Activated CD8-positive, alpha-beta T cell treated with anti-CD3 and anti-CD28 coated beads, Interleukin-2, amount 10 ng/mL, durations not matched to agents 7 days and 5 days (primary cell): ENCODE results near the gene SLC22A4. TPM values are rescaled to one million over a fixed set of nuclear protein-coding genes. Genes with fewer than 3 reads are reported as not detected.

Experiments used
- ATAC-seq: fragments of 150-1000 bp; cut with Tn5 transposase; one replicate; pipeline ENCODE4 v1.10.0; 2021; ENCODE audit warnings: moderate library complexity
- CTCF ChIA-PET: fragments of 350-600 bp; sonication (Branson Sonifier 250); formaldehyde crosslinking; loops from one replicate; lab custom pipeline; 2021; ENCODE audit warnings: antibody characterized with exemption; lab: Charles Lee
- POLR2A ChIA-PET: fragments of 350-600 bp; sonication (Branson Sonifier 250); formaldehyde crosslinking; loops from one replicate; lab custom pipeline; 2021; ENCODE audit warnings: antibody characterized with exemption; lab: Charles Lee
- DNase-seq: peaks from one replicate; pipeline ENCODE4 v3.0.0-alpha.2; 2020
- H3K27ac Mint-ChIP-seq: one replicate; pipeline ENCODE4 v1.8.0; 2021; ENCODE audit warnings: mild to moderate bottlenecking, mixed read lengths
- H3K27me3 Mint-ChIP-seq: one replicate; pipeline ENCODE4 v1.8.0; 2021; ENCODE audit warnings: low read depth, mixed read lengths
- H3K36me3 Mint-ChIP-seq: one replicate; pipeline ENCODE4 v1.8.0; 2021; ENCODE audit warnings: low read depth, mixed read lengths
- H3K4me1 Mint-ChIP-seq: one replicate; pipeline ENCODE4 v1.8.0; 2021; ENCODE audit warnings: low read depth, mixed read lengths
- H3K4me3 Mint-ChIP-seq: one replicate; pipeline ENCODE4 v1.8.0; 2021; ENCODE audit warnings: mild to moderate bottlenecking, mixed read lengths
- H3K9me3 Mint-ChIP-seq: one replicate; pipeline ENCODE4 v1.8.0; 2022; ENCODE audit warnings: mixed read lengths; ENCODE audit not compliant: insufficient read depth
- total RNA-seq, 2 experiments: library from RNA; stranded (reverse); gene quantifications; one replicate each; pipeline ENCODE4 v1.2.3, GENCODE V29; 2021

The SLC22A4 gene
- total RNA-seq, 2 experiments from 2014 or later: not detected

DNA sequence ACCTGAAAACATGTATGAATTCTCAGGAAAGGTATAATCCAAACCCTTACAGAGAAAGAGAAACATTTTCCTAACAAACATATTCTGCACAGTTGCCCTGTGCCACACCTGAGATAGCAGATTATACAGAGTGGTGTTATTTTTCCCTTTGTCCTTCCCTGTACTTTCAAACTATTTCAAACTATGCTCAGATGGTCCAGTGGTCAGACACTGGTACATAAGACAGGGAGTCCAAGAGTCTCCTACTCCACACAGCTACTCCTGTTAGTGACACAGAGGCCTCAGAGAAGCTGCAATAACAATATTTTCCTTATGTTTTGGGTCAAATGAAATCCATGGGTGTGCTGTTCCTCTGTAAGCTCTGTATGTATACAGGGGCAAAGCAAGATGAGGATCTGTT, 45.3 kb downstream of the SLC22A4 start:
- no peak for ATAC-seq
- H3K4me1 Mint-ChIP-seq: no peaks in the 10 kb centered on the region
- no peak for DNase-seq
- H3K4me3 Mint-ChIP-seq: no peak overlapping the region
- no peaks in the 10 kb centered on the region for H3K36me3 Mint-ChIP-seq
- no peaks in the 10 kb centered on the region for H3K9me3 Mint-ChIP-seq
- CTCF ChIA-PET: no interaction called here
- H3K27ac Mint-ChIP-seq: no peak overlapping the region
- POLR2A ChIA-PET: no interaction called here
- H3K27me3 Mint-ChIP-seq: no peaks in the 10 kb centered on the region

DNA sequence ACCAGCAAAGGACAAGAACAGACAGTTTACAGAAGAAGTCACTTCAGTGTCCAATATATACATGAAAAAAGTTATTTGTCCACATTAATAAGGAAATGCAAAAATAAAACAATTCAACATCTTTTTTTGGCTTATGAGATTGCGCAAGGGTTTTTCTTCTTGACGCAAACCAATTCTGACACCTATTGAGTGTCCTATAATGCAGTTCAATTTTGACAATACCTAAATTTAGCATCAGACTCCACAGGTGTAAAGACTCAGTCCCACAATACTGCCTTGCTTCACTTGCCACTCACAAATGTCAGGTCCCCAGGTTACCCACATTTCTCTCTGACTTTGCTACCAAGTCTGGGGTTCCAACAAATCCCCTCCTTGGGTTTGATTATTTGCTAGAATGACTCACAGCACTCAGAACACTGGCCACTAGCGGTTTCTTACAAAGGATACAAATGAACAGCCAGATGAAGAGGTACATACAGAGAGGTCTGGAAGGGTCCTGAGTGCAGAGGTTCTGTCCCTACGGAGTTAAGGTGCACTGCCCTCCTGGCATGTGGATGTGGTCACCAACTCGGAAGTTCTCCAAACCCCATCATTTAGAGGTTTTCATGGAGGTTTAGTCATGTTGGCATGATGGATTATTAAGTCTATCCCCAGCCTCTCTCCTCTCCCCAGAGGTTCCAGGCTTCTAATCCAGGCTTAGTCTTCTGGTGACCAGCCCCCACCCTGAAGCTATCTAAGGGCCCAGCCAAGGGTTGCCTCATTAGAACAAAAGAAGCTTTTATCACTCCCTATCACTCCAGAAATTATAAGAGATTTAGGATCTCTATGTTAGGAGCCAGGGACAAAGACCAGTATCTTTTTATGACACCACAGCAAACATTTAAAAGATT, 48.3 kb downstream of the SLC22A4 start:
- no peak overlapping the region for H3K4me3 Mint-ChIP-seq
- H3K4me1 Mint-ChIP-seq: no peaks in the 10 kb centered on the region
- DNase-seq (no peak), ATAC-seq (no peak)
- no peaks in the 10 kb centered on the region for H3K36me3 Mint-ChIP-seq
- ChIA-PET POLR2A (no interaction called here), CTCF (no interaction called here)
- no peak overlapping the region for H3K27ac Mint-ChIP-seq
- H3K27me3 Mint-ChIP-seq: peaks cover 2% of the 10 kb centered on the region
- H3K9me3 Mint-ChIP-seq: no peaks in the 10 kb centered on the region

DNA sequence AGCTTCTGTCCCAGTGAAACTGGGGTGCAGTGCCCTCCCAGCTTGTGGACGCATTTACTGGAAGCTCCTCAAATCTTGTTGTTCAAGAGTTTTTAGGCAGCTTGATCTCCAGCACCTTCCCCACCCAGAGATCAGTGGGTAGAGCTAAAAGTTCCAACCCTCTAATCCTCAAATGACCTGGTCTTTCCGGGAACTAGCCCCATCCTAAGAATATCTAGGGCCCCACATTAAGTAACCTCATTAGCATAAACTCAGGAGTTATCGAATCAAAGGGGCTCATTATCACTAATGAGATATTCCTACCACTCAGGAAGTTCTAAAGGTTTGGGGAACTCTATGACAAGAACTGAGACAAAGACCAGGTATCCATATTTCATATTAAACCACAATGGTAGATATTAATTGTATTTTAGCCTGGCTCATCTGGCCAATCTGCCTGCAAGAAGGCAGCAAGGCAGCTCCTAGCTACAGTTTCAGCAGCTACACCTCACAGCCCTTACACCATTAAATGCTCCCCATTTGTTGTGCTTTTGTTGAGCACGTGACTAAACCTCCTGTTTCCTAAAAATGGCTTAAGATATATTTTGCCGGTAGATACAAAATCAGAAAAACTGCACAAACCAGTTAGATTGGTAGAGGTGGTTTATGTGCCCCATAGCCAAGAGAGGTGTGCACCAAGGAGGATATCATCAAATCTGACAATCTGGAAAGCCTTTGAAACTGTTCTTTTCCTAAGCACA, 50.8 kb downstream of the SLC22A4 start:
- H3K9me3 Mint-ChIP-seq: no peaks in the 10 kb centered on the region
- ChIA-PET POLR2A (no interaction called here), CTCF (no interaction called here)
- H3K4me3 Mint-ChIP-seq: no peak overlapping the region
- DNase-seq: no peak
- ATAC-seq: no peak
- H3K36me3 Mint-ChIP-seq: no peaks in the 10 kb centered on the region
- peaks cover 2% of the 10 kb centered on the region for H3K27me3 Mint-ChIP-seq
- no peaks in the 10 kb centered on the region for H3K4me1 Mint-ChIP-seq
- no peak overlapping the region for H3K27ac Mint-ChIP-seq

DNA sequence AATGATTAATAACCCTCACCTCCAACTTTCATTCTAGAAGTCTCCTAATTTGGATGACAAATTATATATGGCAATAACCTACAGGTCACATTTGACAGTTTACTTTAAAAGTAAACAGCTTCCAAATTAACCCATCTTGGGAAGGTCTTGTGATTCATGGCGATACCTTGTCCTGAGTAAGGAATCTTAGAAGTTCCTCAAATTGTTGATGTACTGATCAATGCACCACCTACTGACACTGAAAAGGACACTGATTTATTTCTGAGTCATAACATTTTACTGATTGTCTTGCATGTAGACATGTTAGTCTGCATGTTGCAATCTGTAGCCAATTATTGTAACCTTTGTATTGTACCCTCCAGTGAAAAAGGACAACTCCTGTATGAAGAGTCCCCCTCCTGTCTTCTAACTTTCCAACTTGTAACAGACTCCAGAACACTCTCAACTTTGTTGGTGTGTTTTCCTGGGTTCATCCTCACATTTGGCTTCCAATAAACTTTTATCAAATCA, 59.3 kb downstream of the SLC22A4 start:
- no peak for ATAC-seq
- DNase-seq: no peak
- Mint-ChIP-seq H3K27ac (no peak overlapping the region), H3K36me3 (no peaks in the 10 kb centered on the region), H3K9me3 (no peaks in the 10 kb centered on the region), H3K4me1 (no peaks in the 10 kb centered on the region), H3K27me3 (no peaks in the 10 kb centered on the region), H3K4me3 (no peak overlapping the region)
- ChIA-PET CTCF (no interaction called here), POLR2A (no interaction called here)

DNA sequence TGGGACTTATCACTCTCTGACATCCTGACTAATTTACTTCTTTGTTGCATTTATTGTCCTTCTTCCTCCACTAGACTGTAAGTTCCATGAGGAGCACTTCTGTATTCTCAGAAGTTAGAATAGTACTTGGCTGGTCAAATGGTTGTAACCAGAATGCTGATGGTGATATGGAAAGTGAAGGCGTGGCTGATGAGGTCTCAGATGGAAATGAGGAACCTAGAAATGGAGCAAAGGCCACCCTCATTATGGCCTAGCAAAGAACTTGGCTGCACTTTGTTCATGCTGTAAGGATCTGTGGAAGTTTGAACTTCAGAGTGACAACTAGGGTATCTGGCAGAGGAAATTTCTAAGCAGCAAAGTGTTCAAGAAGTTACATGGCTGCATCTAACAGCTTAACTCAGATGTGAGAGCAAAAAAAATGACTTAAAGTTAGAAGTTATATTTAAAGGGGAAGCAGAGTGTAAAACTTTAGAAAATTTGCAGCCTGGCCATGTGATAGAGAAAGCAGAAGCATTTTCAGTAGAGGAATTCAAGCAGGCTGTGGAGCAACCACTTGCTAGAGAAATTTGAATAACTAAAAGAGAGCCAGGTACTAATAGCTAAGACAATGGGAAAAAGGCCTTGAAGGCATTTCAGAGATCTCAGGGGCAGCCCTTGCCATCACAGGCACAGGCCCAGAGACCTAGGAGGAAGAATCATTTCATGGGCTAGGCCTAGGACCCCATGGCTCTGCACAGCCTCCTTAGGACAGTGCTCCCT, 60.4 kb downstream of the SLC22A4 start:
- H3K27ac Mint-ChIP-seq: no peak overlapping the region
- no peaks in the 10 kb centered on the region for H3K9me3 Mint-ChIP-seq
- H3K4me3 Mint-ChIP-seq: no peak overlapping the region
- ChIA-PET POLR2A (no interaction called here), CTCF (no interaction called here)
- H3K27me3 Mint-ChIP-seq: no peaks in the 10 kb centered on the region
- ATAC-seq (no peak), DNase-seq (no peak)
- H3K4me1 Mint-ChIP-seq: no peaks in the 10 kb centered on the region
- H3K36me3 Mint-ChIP-seq: no peaks in the 10 kb centered on the region

DNA sequence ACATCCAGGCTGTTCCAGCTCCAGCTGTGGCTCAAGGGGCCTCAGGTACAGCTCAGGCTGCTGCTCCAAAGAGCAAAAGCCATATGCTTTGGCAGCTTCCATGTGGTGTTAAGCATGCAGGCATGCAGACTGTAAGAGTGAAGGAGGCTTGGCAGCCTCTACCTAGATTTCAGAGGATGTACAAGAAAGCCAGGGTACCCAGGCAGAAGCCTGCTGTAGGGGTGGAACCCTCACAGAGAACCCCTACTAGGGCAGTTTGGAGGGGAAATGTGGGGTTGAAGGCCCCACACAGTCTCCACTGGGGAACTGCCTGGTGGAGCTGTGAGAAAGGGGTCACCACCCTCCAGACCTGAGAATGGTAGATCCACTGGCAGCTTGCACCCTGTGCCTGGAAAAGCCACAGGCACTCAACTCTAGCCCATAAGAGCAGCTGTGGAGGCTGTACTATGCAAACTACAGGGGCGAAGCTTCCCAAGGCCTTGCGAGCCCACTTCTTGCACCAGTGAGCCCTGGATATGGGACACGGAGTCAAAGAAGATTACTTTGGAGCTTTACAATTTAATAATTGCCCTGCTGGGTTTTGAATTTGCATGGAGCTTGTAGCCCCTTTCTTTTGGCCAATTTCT, 61.1 kb downstream of the SLC22A4 start:
- ATAC-seq (no peak), DNase-seq (no peak)
- Mint-ChIP-seq H3K27me3 (no peaks in the 10 kb centered on the region), H3K36me3 (no peaks in the 10 kb centered on the region), H3K4me1 (no peaks in the 10 kb centered on the region), H3K4me3 (no peak overlapping the region), H3K27ac (no peak overlapping the region), H3K9me3 (no peaks in the 10 kb centered on the region)
- ChIA-PET POLR2A (no interaction called here), CTCF (interaction anchor here (0.8 kb wide), 1 partner anchor 12 kb away, joined by 3 read pairs; no protein-coding TSS in a partner anchor)

DNA sequence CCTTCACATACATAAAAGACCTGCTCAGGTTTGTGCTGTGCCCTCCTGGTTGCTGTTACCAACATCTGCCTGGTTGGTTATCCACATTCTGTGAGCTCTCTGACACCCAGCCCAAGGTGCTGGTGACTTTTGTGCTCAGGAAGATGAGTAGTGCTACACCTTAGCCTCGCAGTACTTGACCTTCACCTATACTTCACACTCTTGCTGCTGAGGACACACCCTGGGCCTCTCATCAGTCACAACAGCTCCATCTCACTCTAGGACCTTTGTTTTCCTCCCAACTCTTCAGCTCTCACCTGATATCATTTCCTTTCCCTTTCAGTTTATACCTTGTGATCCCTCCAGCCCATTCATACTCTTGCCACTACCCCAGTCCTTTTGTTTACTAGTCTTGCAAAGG, 64.6 kb downstream of the SLC22A4 start:
- ATAC-seq: no peak
- H3K27me3 Mint-ChIP-seq: no peaks in the 10 kb centered on the region

DNA sequence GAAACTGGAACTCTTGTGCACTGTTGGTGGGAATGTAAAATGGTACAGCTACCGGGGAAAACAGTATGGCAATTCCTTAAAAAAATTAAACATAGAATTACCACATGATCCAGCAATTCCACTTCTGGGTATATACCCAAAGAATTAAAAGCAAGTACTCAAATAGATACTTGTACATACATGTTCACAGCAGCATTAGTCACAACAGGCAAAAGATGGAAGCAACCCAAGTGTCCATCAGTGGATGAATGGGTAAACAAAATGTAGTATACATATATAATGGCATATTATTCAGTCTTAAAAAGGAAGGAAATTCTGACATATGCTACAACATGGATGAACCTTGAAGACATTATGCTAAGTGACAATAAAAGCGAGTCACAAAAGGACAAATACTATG, 67.9 kb downstream of the SLC22A4 start:
- DNase-seq: no peak
- Mint-ChIP-seq H3K27ac (no peak overlapping the region), H3K36me3 (no peaks in the 10 kb centered on the region), H3K9me3 (no peaks in the 10 kb centered on the region), H3K4me1 (no peaks in the 10 kb centered on the region), H3K27me3 (no peaks in the 10 kb centered on the region), H3K4me3 (no peak overlapping the region)
- CTCF ChIA-PET: no interaction called here
- no peak for ATAC-seq
- POLR2A ChIA-PET: no interaction called here

More for the DNA sequence above, 64.6 kb downstream of the SLC22A4 start:
- Mint-ChIP-seq H3K9me3 (no peaks in the 10 kb centered on the region), H3K36me3 (no peaks in the 10 kb centered on the region), H3K27ac (no peak overlapping the region), H3K4me1 (no peaks in the 10 kb centered on the region), H3K4me3 (no peak overlapping the region)
- CTCF ChIA-PET: no interaction called here
- POLR2A ChIA-PET: no interaction called here
- no peak for DNase-seq

DNA sequence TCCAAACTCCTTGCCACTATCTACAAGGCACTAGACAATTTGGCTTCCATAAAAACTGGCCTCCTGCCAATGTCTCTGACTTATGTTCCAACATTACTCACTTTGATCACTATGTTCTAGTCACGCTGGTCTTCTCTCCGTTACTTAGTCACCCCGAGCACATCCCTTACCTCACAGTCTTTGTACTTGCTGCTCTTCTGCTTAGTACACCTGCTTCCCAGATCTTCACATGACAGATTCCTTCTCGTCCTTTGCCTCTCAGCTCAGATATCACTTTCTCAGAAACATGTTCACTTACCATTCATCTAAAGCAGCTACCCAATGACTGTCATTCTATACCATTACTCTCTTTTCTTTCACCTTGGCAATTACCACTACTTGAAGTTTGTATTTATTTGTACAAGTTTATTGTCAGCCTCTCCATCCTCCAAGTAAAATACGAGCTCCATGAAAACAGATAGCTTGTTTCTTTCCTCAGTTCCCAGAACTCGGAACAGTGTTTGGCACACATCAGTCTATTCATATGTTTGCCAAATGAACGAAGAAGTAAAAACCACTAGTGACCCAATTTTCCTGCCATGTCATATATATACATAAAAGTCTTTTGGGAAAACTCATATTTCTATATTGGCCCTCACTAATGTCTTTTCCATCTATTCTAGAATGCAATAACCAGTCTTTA, 69.4 kb downstream of the SLC22A4 start:
- ATAC-seq: no peak
- ChIA-PET POLR2A (no interaction called here), CTCF (interaction anchor here (1.4 kb wide), 1 partner anchor 457 kb away, joined by 3 read pairs; no protein-coding TSS in a partner anchor)
- no peak overlapping the region for H3K4me3 Mint-ChIP-seq
- H3K36me3 Mint-ChIP-seq: no peaks in the 10 kb centered on the region
- no peak for DNase-seq
- H3K27ac Mint-ChIP-seq: no peak overlapping the region
- H3K9me3 Mint-ChIP-seq: no peaks in the 10 kb centered on the region
- H3K27me3 Mint-ChIP-seq: no peaks in the 10 kb centered on the region
- no peaks in the 10 kb centered on the region for H3K4me1 Mint-ChIP-seq

DNA sequence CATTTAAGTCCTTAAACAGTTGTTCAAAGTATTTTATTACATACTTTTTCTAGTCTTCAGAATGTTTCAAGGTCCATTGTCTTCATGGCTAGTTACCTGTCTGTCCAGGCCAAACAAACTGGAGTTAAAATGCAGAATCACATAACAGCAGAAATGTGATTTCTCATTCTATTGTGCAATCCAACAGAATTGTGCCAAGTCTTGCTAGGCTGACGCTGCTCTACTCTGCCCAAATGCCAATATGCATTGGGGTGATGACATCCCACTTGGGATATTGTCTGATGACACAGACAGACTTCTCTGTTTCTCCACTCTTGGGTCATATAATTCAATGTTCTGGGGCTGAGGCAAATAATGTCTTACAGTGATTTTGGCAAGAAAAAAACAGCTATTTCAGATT, 70.1 kb downstream of the SLC22A4 start:
- H3K4me1 Mint-ChIP-seq: peaks cover 4% of the 10 kb centered on the region
- POLR2A ChIA-PET: no interaction called here
- no peak overlapping the region for H3K27ac Mint-ChIP-seq
- DNase-seq (no peak), ATAC-seq (no peak)
- no peak overlapping the region for H3K4me3 Mint-ChIP-seq
- CTCF ChIA-PET: interaction anchor here (1.4 kb wide), 1 partner anchor 456 kb away, joined by 3 read pairs; no protein-coding TSS in a partner anchor
- H3K9me3 Mint-ChIP-seq: no peaks in the 10 kb centered on the region
- no peaks in the 10 kb centered on the region for H3K36me3 Mint-ChIP-seq
- no peaks in the 10 kb centered on the region for H3K27me3 Mint-ChIP-seq

DNA sequence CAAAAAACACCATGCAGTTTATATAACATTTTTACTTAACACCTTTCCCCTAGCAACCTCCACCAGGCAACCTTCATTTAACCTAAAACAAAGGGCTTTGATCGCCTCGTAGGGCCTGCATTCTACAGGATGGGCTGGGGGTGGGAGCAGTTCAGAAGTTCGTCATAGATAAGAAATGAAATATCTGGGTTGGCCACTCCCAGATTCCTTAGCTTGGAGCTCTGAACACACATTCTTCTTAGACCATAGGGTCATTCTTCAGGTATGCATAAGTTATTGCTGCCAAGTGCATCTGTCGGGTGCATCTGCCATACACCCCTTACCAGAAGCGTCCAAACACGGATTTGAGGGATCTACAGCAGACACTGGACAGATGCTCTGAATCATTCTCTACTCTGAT, 71.0 kb downstream of the SLC22A4 start:
- no peaks in the 10 kb centered on the region for H3K9me3 Mint-ChIP-seq
- no peaks in the 10 kb centered on the region for H3K36me3 Mint-ChIP-seq
- no peaks in the 10 kb centered on the region for H3K27me3 Mint-ChIP-seq
- ATAC-seq (no peak), DNase-seq (no peak)
- H3K4me1 Mint-ChIP-seq: peaks cover 4% of the 10 kb centered on the region
- CTCF ChIA-PET: interaction anchor here (2.4 kb wide), 1 partner anchor 300 kb away, joined by 8 read pairs; no protein-coding TSS in a partner anchor
- POLR2A ChIA-PET: no interaction called here
- H3K27ac Mint-ChIP-seq: no peak overlapping the region
- H3K4me3 Mint-ChIP-seq: no peak overlapping the region
